C1 segment of cervical spinal cord (tissue), 14 donors: ENCODE measurements around the gene BMF.

Experiments used
- DNase-seq, 14 donors: peaks; one replicate each; lab custom pipeline; 2025; lab: John Stamatoyannopoulos, UW

Gene BMF

GRCh38 chr15:40050788-40051470 lies 57.8 kb downstream of the BMF start:
- DNase-seq, result no peak

GRCh38 chr15:40048926-40049475 lies 59.7 kb downstream of the BMF start:
- no peak for DNase-seq

GRCh38 chr15:40048211-40048792 lies 60.4 kb downstream of the BMF start:
- DNase-seq, result no peak

DNA sequence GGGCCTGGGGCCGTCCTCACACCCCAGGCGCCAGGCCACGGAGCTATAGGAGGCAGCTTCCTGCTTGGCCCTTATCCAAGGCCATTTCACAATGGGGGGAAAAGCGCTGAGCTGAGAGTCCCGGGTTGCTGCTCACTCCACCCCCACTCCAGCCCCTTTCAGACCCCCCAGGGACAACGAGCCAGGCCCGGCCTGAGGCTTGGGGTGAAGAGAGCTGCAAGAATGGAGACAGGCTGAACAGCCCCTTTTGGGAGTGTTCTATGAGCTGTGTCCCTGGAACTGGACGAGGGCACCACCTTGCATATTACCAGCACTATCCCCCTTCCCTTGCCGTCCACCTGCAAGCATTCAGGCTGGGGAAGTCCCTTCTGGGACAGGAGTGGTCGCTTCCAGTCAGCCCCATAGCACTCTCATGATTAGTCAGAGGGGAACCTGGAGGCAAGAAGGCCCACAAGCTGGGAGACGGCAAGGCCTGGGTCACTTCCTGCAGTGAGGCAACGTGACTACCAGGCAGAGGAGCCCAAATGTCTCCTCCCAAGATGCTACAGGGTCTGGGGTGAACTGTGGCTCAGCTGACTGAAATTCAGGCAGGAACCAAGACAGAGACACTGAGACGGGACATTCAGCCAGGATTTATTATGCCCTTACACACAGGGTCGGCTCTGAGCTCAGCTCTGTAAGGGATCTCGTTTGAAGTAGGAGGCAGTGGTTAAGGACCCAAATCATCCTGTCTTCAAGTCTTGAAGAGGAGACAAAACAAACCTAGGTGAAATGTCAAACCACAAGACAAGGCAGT lies 61.1 kb downstream of the BMF start:
- DNase-seq, result peak in 8 of 14 donors; percentile 27 to 60 (median 36)

GRCh38 chr15:40046721-40047414 lies 61.8 kb downstream of the BMF start:
- DNase-seq, result no peak

DNA sequence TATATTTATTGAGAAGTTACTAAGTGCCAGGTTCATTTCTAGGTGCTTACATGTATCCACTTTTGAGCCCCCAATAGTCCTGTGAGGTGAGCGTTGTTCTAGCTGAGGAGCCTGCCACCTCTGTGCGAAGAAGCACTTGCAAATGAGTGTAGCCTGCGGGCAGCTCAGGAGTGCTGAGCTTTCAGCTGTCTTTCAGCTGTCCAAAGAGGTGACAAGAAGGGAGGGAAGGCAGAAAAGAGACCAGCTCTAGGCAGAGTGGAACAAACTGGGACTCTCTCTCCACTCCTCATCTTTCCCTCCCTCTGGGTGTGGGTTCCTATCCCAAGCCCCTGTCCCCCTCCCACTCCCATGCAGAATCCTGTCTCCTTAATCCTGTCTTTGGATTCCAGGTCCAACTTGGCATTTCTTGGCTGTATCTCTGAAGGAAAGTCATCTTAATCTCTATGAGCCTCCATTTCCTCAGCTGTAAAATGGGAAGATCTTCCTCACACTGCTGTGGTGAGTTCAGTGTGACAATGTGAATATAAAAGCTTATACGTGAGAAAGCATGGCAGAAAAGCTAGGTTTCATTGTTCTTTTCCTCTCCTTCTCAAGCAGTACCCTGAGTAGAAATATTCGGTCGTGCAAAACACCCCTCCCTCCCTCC lies 63.0 kb downstream of the BMF start:
- DNase-seq, result no peak

- DNase-seq, result peak in 12 of 14 donors; percentile 36 to 78 (median 66)
These were observed 63.7 kb downstream of the BMF start for GRCh38 chr15:40044717-40045571.

DNA sequence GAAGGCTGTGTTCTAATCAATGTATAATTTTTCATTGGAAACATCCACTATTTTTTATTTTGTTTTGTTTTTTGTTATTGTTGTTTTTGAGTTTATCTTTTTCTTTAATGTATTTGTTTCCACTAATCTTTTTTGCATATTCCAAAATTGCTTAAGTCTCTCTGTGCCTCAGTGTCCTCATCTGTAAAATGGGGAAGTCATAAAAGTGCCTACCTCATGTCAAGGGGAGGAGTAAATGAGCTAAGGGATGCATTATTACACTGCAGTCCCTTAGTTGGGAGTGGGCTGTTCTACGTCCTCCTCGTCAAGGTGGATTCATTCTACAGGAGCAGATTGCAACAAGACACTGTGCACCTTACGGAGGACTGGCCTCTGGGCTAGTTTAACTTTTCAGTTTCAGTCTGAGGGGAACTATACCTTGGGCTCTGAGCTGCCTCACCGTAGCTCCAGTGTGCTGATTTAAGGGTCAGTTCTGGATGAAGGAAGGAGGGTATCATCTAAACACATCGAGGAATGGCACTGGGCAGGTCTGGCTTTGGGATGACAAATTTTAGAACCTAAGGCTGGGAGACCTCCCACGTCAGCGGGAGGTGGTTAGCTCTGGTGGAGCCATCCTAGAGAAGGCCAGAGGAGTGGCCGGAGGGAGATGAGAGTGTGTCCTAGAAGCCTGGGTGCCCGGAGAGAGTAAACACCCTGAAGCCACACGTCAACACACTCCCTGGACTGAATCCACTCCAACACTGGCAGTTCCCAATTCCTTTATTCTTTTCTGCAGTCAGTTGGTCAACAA lies 64.6 kb downstream of the BMF start:
- DNase-seq, result peak in 1 of 14 donors; percentile 30

DNA sequence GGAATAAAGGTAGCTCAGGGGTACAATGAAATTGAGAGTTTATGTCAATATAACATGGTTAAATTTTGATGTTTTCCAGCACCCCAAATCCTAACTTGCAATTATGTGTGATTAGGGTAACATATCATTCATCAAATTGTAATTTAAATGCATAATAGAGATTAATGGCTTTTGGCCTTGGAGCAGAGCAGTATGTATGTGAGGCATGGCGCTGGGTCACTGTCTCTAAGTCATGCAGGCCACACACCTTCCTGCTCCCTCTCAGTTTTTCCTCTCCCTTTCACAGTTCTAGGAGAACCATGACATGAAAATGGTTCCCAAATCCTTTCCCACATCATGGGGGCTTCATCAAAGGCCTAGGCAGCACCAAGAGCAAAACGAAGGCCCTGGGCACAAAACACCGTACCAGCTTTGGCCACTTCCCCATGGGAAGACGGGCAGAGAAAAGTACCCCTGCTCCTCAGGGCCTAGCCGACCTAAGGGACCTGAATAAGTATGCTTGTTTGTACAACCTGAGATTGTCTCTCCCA lies 65.8 kb downstream of the BMF start:
- DNase-seq, result no peak

GRCh38 chr15:40040770-40041169 lies 67.9 kb downstream of the BMF start:
- DNase-seq, result no peak

DNA sequence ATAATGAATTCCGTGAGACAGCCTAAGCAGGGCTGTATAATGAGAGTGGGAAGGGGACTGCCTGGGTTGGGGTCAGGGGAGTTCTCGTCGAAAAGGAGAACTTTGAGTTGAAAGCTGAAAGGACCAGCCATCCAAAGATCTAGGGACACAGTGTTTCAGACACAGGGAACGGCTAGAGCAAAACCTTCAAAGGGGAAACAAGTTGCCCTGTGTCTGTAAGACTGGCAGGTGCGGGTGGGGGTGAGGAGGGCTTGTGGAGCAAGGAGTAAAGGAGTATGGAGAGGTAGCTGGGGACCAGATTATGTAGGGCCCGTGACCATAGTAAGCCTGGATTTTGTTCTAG lies 68.4 kb downstream of the BMF start:
- no peak for DNase-seq

- DNase-seq, result peak; percentile 61 to 94 (median 90)
These were observed 69.8 kb downstream of the BMF start, which contains the start of gene SRP14 for GRCh38 chr15:40038638-40039543. Gene SRP14, minus strand, starts transcription at chr15:40039181. Its CDS starts 65 bp downstream, at chr15:40039116.

GRCh38 chr15:40038275-40038637 lies 70.4 kb downstream of the BMF start:
- no peak for DNase-seq
